Measurements from ENCODE around the gene SH2D3A. TPM values are rescaled to one million over a fixed set of nuclear protein-coding genes. Genes with fewer than 3 reads are reported as not detected.

SH2D3A gene
- total and polyA plus RNA-seq, 2 of the 8 experiments (the other 6 are each of a cell fraction or from before 2014, with no cell fraction given), result 14.5 to 22.1 TPM

GRCh38 chr19:6778386-6778785 lies 11.2 kb upstream of the SH2D3A start:
- H2BK15ac ChIP-seq (ENCODE audit: low read length), result no peak overlapping the region
- no peak overlapping the region for H2BK120ac ChIP-seq (replicated peaks; ENCODE audit: low read depth, low read length)
- TF ChIP-seq HDAC6 (IDR thresholded peaks at IDR 0.05; ENCODE audit: low read depth, low read length) (no peak), CBX8 (IDR thresholded peaks at IDR 0.05; ENCODE audit: borderline replicate concordance, low read depth, low read length) (no peak), KDM1A (IDR thresholded peaks at IDR 0.05; ENCODE audit: borderline replicate concordance, low read length) (no peak), SUZ12 (IDR thresholded peaks at IDR 0.05; ENCODE audit: low read length) (no peak), NRF1 (IDR thresholded peaks at IDR 0.05; ENCODE audit: low read depth, low read length) (no peak), BCL11A (IDR thresholded peaks at IDR 0.05; ENCODE audit: low read depth in 2 of 2, low read length in 2 of 2) (no peak), EZH2 (IDR thresholded peaks at IDR 0.05; ENCODE audit: low read depth, low read length, severe bottlenecking) (no peak), RNF2 (IDR thresholded peaks at IDR 0.05; ENCODE audit: borderline replicate concordance, low read depth, low read length, missing control alignments, poor library complexity, severe bottlenecking) (no peak), CHD2 (IDR thresholded peaks at IDR 0.05; ENCODE audit: low read length) (no peak), JUND (IDR thresholded peaks at IDR 0.05; ENCODE audit: low read length) (no peak), KDM4A (IDR thresholded peaks at IDR 0.05; ENCODE audit: low read depth, low read length, severe bottlenecking) (no peak)
- TF ChIP-seq, protein P1, sequence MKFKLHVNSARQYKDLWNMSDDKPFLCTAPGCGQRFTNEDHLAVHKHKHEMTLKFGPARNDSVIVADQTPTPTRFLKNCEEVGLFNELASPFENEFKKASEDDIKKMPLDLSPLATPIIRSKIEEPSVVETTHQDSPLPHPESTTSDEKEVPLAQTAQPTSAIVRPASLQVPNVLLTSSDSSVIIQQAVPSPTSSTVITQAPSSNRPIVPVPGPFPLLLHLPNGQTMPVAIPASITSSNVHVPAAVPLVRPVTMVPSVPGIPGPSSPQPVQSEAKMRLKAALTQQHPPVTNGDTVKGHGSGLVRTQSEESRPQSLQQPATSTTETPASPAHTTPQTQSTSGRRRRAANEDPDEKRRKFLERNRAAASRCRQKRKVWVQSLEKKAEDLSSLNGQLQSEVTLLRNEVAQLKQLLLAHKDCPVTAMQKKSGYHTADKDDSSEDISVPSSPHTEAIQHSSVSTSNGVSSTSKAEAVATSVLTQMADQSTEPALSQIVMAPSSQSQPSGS (IDR thresholded peaks at IDR 0.05; ENCODE audit: low read length), result no peak

More at GRCh38 chr19:6778386-6778785, 11.2 kb upstream of the SH2D3A start:
- H4K91ac ChIP-seq (replicated peaks; ENCODE audit: insufficient read length, low read length), result no peak overlapping the region
- CTCF ChIA-PET (ENCODE audit: partially characterized antibody), result interaction anchor here (0.7 to 1.2 kb wide), 2 partner anchors 9 to 45 kb away, joined by 3 to 5 read pairs; no protein-coding TSS in a partner anchor
- H3K27ac ChIP-seq (ENCODE audit: low read depth, low read length), result no peak overlapping the region
- H2BK20ac ChIP-seq (ENCODE audit: low read length), result no peak overlapping the region
- no peak overlapping the region for H4K5ac ChIP-seq (ENCODE audit: insufficient read length, low read depth, low read length)
- H3K18ac ChIP-seq (ENCODE audit: extremely low read depth, low read length), result no peak overlapping the region
- no peaks in the 10 kb centered on the region for H3K36me3 ChIP-seq (ENCODE audit: control insufficient read depth in 2 of 4, insufficient read depth in 4 of 4, low read length in 3 of 4)
- FAIRE-seq (no peak), DNase-seq (ENCODE audit: low read depth in 1 of 2, low spot score in 2 of 2) (no peak)
- no peaks in the 10 kb centered on the region for H3K27me3 ChIP-seq (replicated peaks in 1 of 4; ENCODE audit: control insufficient read depth in 3 of 4, extremely low read depth in 1 of 4, insufficient read depth in 3 of 4, low read length in 3 of 4)
- H4K20me1 ChIP-seq (replicated peaks in 1 of 2; ENCODE audit: control insufficient read depth in 1 of 2, insufficient read depth in 2 of 2, low read length in 2 of 2), result no peaks in the 10 kb centered on the region
- no peak overlapping the region for H3K4me2 ChIP-seq (ENCODE audit: insufficient read depth in 1 of 2, low read depth in 2 of 2, low read length in 2 of 2)
- no peak overlapping the region for H2AK5ac ChIP-seq (ENCODE audit: low read depth, low read length)
- H3K79me1 ChIP-seq (ENCODE audit: low read depth, low read length), result no peaks in the 10 kb centered on the region
- H3K79me2 ChIP-seq (ENCODE audit: control insufficient read depth in 1 of 2, insufficient read depth in 2 of 2, low read length in 2 of 2), result no peaks in the 10 kb centered on the region
- no peak overlapping the region for H2BK5ac ChIP-seq (ENCODE audit: low read depth, low read length)
- POLR2A ChIA-PET (ENCODE audit: partially characterized antibody), result interaction anchor here (1.1 to 1.5 kb wide), 2 partner anchors 11 to 417 kb away, joined by 3 to 4 read pairs; partner anchors contain the start of genes CLPP and SH2D3A
- peaks cover 9% of the 10 kb centered on the region; the same call in 1 of the 2 replicates for H3K23me2 ChIP-seq (ENCODE audit: low read depth, low read length)
- peaks cover 0 to 2% (median 0%) of the 10 kb centered on the region in 4 experiments; a peak in 2 of 7 replicates for H3K4me1 ChIP-seq (replicated peaks in 1 of 4; ENCODE audit: control insufficient read depth in 3 of 4, insufficient read depth in 4 of 4, low read length in 3 of 4)
- no peak overlapping the region for H3K4ac ChIP-seq (replicated peaks; ENCODE audit: insufficient read length, low read depth, low read length)
- H4K8ac ChIP-seq (ENCODE audit: extremely low read depth, insufficient read depth, low read length), result no peak overlapping the region
- no peak overlapping the region for H2BK12ac ChIP-seq (ENCODE audit: low read depth, low read length)
- H3K56ac ChIP-seq (replicated peaks; ENCODE audit: insufficient read length, low read depth, low read length), result no peak overlapping the region
- H3K4me3 ChIP-seq (ENCODE audit: extremely low read depth in 1 of 4, insufficient read depth in 2 of 4, low read depth in 3 of 4, low read length in 4 of 4), result no peak overlapping the region
- 100% methylated on average over 4 of the region's 4 CpGs; no CpG with 5 or more reads in 1 of the 2 experiments for WGBS, 2 experiments (ENCODE audit: extremely low coverage in 1 of 2, insufficient coverage in 1 of 2, insufficient read length in 1 of 2, insufficient replicate concordance in 2 of 2, low coverage in 1 of 2, low lambda C conversion rate in 2 of 2, missing lambda C conversion rate in 1 of 2)
- H3K23ac ChIP-seq (ENCODE audit: insufficient read length), result no peak overlapping the region
- peaks cover 0 to 8% of the 10 kb centered on the region in 2 experiments; a peak in 2 of 4 replicates for H3K9me3 ChIP-seq (ENCODE audit: insufficient read depth in 2 of 2, low read depth in 1 of 2, low read length in 1 of 2)
- no peak overlapping the region for H3K9ac ChIP-seq (replicated peaks in 1 of 4; ENCODE audit: extremely low read depth in 1 of 4, low read depth in 3 of 4, low read length in 3 of 4)
- no peak overlapping the region for H2AFZ ChIP-seq (ENCODE audit: low read length)
- no peak overlapping the region for H3K14ac ChIP-seq (ENCODE audit: insufficient read length)

Data from H1 (cell line).